SU-DHL-6 (cell line): ENCODE results near the gene EYS.

Experiments
- CTCF ChIP-seq: fragments of 200-600 bp; sonication (generic); IDR thresholded peaks from one replicate; pipeline ENCODE4 v1.5.1; 2017; ENCODE audit warnings: antibody characterized with exemption, mild to moderate bottlenecking, low read length, moderate library complexity; ENCODE audit not compliant: insufficient read depth, poor library complexity, severe bottlenecking
- EZH2phosphoT487 ChIP-seq: fragments of 200-600 bp; sonication (generic), shearing (Covaris generic); conservative IDR thresholded peaks from 2 replicates; pipeline ENCODE4 v1.6.1; 2018; ENCODE audit warnings: mild to moderate bottlenecking, antibody characterized with exemption, low read length, moderate library complexity, mixed read lengths

- TF ChIP-seq CTCF (no peak), EZH2phosphoT487 (no peak)
Observed at GRCh38 chr6:64476935-64477334, 1230.1 kb downstream of the EYS start.
